OCI-LY3 (cell line): ENCODE results near the gene MESP2.

Experiments used
- EZH2phosphoT487 ChIP-seq: fragments of 200-600 bp; shearing (Covaris generic); IDR thresholded peaks from 2 replicates; pipeline ENCODE4 v1.6.1; 2018; ENCODE audit warnings: antibody characterized with exemption, mixed run types, low read depth
- TF ChIP-seq, protein P1 (sequence below): fragments of 200-600, 300-600 bp; sonication (generic); IDR thresholded peaks from 2 replicates; pipeline ENCODE4 v1.5.1; 2014; ENCODE audit warnings: antibody characterized with exemption, low read length, low read depth

DNA sequence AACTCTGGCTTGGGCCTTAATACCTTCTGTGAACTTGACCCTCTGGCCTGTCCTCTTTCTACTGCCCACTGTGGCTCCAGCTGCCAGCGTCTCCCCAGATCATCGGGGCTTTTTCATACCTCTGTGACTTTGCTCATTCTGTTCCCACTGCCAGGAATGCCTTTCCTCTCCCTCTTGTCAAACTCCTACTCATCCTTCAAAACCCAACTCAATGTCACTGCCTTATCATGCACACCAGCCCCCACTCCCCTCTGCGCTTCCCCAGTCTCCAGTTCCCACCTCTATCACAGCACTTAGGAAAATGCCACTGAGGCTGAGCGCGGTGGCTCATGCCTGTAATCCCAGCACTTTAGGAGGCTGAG lies 33.6 kb downstream of the MESP2 start:
- TF ChIP-seq, protein P1, sequence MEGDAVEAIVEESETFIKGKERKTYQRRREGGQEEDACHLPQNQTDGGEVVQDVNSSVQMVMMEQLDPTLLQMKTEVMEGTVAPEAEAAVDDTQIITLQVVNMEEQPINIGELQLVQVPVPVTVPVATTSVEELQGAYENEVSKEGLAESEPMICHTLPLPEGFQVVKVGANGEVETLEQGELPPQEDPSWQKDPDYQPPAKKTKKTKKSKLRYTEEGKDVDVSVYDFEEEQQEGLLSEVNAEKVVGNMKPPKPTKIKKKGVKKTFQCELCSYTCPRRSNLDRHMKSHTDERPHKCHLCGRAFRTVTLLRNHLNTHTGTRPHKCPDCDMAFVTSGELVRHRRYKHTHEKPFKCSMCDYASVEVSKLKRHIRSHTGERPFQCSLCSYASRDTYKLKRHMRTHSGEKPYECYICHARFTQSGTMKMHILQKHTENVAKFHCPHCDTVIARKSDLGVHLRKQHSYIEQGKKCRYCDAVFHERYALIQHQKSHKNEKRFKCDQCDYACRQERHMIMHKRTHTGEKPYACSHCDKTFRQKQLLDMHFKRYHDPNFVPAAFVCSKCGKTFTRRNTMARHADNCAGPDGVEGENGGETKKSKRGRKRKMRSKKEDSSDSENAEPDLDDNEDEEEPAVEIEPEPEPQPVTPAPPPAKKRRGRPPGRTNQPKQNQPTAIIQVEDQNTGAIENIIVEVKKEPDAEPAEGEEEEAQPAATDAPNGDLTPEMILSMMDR: no peak
- TF ChIP-seq EZH2phosphoT487: no peak
